Spleen (tissue), 11 donors: ENCODE measurements around the gene LENEP. TPM values are rescaled to one million over a fixed set of nuclear protein-coding genes. Genes with fewer than 3 reads are reported as not detected.

Experiments used
- DNase-seq: peaks from one replicate; pipeline ENCODE4 v3.0.0-alpha.2; 2020
- H3K27ac ChIP-seq, 8 donors: fragments of 200-600 bp; sonication (generic) in 7 of 8; 1 replicate in 4 of 8; 2 replicates in 4 of 8; pipeline versions ENCODE4 v1.5.0 to v1.8.0; 2016 to 2021; ENCODE audit warnings: inconsistent platforms in 4 of 8, mild to moderate bottlenecking in 4 of 8, moderate library complexity in 1 of 8
- H3K27me3 ChIP-seq, 7 donors: fragments of 200-600 bp; sonication (generic) in 6 of 7; replicated peaks in 1 of 7; 1 replicate in 4 of 7; 2 replicates in 3 of 7; pipeline versions ENCODE4 v1.5.0 to v1.8.0; 2016 to 2021; ENCODE audit warnings: inconsistent platforms in 3 of 7, mild to moderate bottlenecking in 1 of 7
- H3K36me3 ChIP-seq, 6 donors: fragments of 200-600 bp; sonication (generic) in 5 of 6; 1 replicate in 4 of 6; 2 replicates in 2 of 6; pipeline versions ENCODE4 v1.5.0 to v1.8.0; 2016 to 2021; ENCODE audit warnings: inconsistent platforms in 2 of 6
- H3K4me1 ChIP-seq, 6 donors: fragments of 200-600 bp; sonication (generic) in 5 of 6; 1 replicate in 3 of 6; 2 replicates in 3 of 6; pipeline versions ENCODE4 v1.5.0 to v1.8.0; 2016 to 2021; ENCODE audit warnings: inconsistent platforms in 3 of 6
- H3K4me3 ChIP-seq, 8 donors: fragments of 200-600 bp; sonication (generic) in 7 of 8; 1 replicate in 4 of 8; 2 replicates in 4 of 8; pipeline versions ENCODE4 v1.5.0 to v1.8.0; 2016 to 2021; ENCODE audit warnings: inconsistent platforms in 4 of 8, mild to moderate bottlenecking in 4 of 8, moderate library complexity in 2 of 8
- H3K9me3 ChIP-seq, 8 donors: fragments of 200-600 bp; sonication (generic) in 7 of 8; 1 replicate in 4 of 8; 2 replicates in 4 of 8; pipeline versions ENCODE4 v1.5.0 to v1.8.0; 2016 to 2021; ENCODE audit warnings: inconsistent platforms in 4 of 8
- CTCF ChIP-seq, 11 experiments: fragments of 200-600 bp in 7 of 11; fragments of 450-650 bp in 4 of 11; sonication (generic) in 4 of 11; IDR thresholded peaks in 8 of 11; conservative IDR thresholded peaks in 3 of 11; 1 replicate in 7 of 11; 2 replicates in 4 of 11; pipeline versions ENCODE4 v1.4.0 to v1.8.0; 2016 to 2021; ENCODE audit warnings: antibody characterized with exemption in 11 of 11, inconsistent platforms in 4 of 11, mild to moderate bottlenecking in 1 of 11
- POLR2A ChIP-seq, 3 donors: fragments of 450-650 bp; IDR thresholded peaks; one replicate each; pipeline ENCODE4 v1.5.1; 2017; ENCODE audit warnings: antibody characterized with exemption in 3 of 3, mild to moderate bottlenecking in 1 of 3
- POLR2AphosphoS5 ChIP-seq, 3 donors: sonication (generic); formaldehyde crosslinking; IDR thresholded peaks; one replicate each; pipeline ENCODE4 v1.5.1; 2017; ENCODE audit warnings: antibody characterized with exemption in 3 of 3
- WGBS, 5 donors: extraction: QIAGEN DNeasy Blood & Tissue Kit in 3 of 5; methylation state at CpG; one replicate each; pipeline versions ENCODE4 v1.1.5 to v1.1.7; 2013 to 2018; 5-methylcytosine and 5-hydroxymethylcytosine counted together
- intact Hi-C: fragments of 100-400 bp; cut with DNase I; formaldehyde crosslinking; loops from one replicate; pipeline ENCODE4 v1.15.0; 2023; ENCODE audit warnings: low total_unique reads
- polyA plus RNA-seq, 3 donors: library from polyadenylated mRNA; stranded (reverse); fragments of 200-250 nt; gene quantifications; one replicate each; pipeline ENCODE4 v1.2.1, GENCODE V29; 2013
- total RNA-seq, 7 donors: library from RNA; depleted of rRNA in 3 of 7; stranded (reverse); fragments of >200 nt in 3 of 7; fragmentation: NEBNext Ultra II Directional in 4 of 7; extraction: Animal tissue kit (Norgen Biotek cat#: 25700) in 4 of 7; gene quantifications; one replicate each; pipeline versions ENCODE4 v1.1.0 to v1.2.1, GENCODE V29; 2016 to 2021
- donor health status: healthy with polysubstance abuse.
- donor health status: DM: no; HTN: no; CAD: no; lungs with moderate emphysema.
- donor health status: DM: no; HTN: no; CAD: no.
- donor health status: Bipolar disorder and iron deficiency.
- donor health status: healthy.
- donor health status: DM: no; HTN: no; CAD: no.
- donor health status: DM: yes; HTN: yes; CAD: no.

The LENEP gene
- total and polyA plus RNA-seq, 10 donors: 0.60 TPM; not detected in 9

- H3K27me3 ChIP-seq: no peaks in the 10 kb centered on the region
- WGBS, 5 donors: 1% methylated on average over 38 to 50 of the region's 50 CpGs
- intact Hi-C loops: loop anchor here (5.0 to 10.0 kb wide), 2 partner anchors 37 to 65 kb away; partner anchors contain the start of genes EFNA4 and PYGO2
- H3K36me3 ChIP-seq: no peaks in the 10 kb centered on the region
- peaks cover 23 to 85% (median 43%) of the 10 kb centered on the region in 6 donors for H3K4me1 ChIP-seq
- H3K27ac ChIP-seq: peak overlapping the region; percentile 63 to 99 (median 95)
- H3K4me3 ChIP-seq: peak overlapping the region; percentile 30 to 90 (median 78)
- DNase-seq: peak; percentile 85
- no peaks in the 10 kb centered on the region for H3K9me3 ChIP-seq
- TF ChIP-seq CTCF (IDR thresholded peaks at IDR 0.05 in 8 of 11, conservative IDR thresholded peaks at IDR 0.05 in 3 of 11) (no peak), POLR2A (IDR thresholded peaks at IDR 0.05) (no peak), POLR2AphosphoS5 (IDR thresholded peaks at IDR 0.05) (no peak)
Observed at GRCh38 chr1:154999571-155000410, 6.4 kb downstream of the LENEP start.

- intact Hi-C loops: loop anchor here (5.0 to 10.0 kb wide), 2 partner anchors 38 to 64 kb away; partner anchors contain the start of genes EFNA4 and PYGO2
- TF ChIP-seq POLR2AphosphoS5 (IDR thresholded peaks at IDR 0.05): no peak
- no peak for TF ChIP-seq POLR2A (IDR thresholded peaks at IDR 0.05)
- no peak for TF ChIP-seq CTCF (IDR thresholded peaks at IDR 0.05 in 8 of 11, conservative IDR thresholded peaks at IDR 0.05 in 3 of 11)
- H3K27me3 ChIP-seq: no peaks in the 10 kb centered on the region
- 0 to 2% (median 0%) methylated on average over 7 to 12 of the region's 13 CpGs for WGBS, 5 donors
- DNase-seq: peak; percentile 85
- H3K36me3 ChIP-seq: no peaks in the 10 kb centered on the region
- no peaks in the 10 kb centered on the region for H3K9me3 ChIP-seq
- H3K4me3 ChIP-seq: peak overlapping the region; percentile 30 to 90 (median 78)
- peaks cover 28 to 86% (median 49%) of the 10 kb centered on the region in 6 donors for H3K4me1 ChIP-seq
- peak overlapping the region; percentile 89 to 99 (median 95) for H3K27ac ChIP-seq
Observed at GRCh38 chr1:155000411-155000725, 7.0 kb downstream of the LENEP start.

- DNase-seq: peak; percentile 95
- Histone ChIP-seq H3K4me3 (peak overlapping the region; percentile 71 to 90 (median 78)), H3K4me1 (peaks cover 32 to 86% (median 52%) of the 10 kb centered on the region in 6 donors), H3K27ac (peak overlapping the region; percentile 89 to 99 (median 95)), H3K36me3 (no peaks in the 10 kb centered on the region), H3K9me3 (no peaks in the 10 kb centered on the region), H3K27me3 (no peaks in the 10 kb centered on the region)
- intact Hi-C loops: loop anchor here (5.0 to 10.0 kb wide), 2 partner anchors 39 to 64 kb away; partner anchors contain the start of genes EFNA4 and PYGO2
- 0 to 1% (median 0%) methylated on average over 19 to 43 of the region's 43 CpGs for WGBS, 5 donors
- TF ChIP-seq POLR2AphosphoS5 (IDR thresholded peaks at IDR 0.05) (peak; percentile 66 to 83 (median 76)), POLR2A (IDR thresholded peaks at IDR 0.05) (peak in 1 of 3 donors; percentile 8), CTCF (IDR thresholded peaks at IDR 0.05 in 8 of 11, conservative IDR thresholded peaks at IDR 0.05 in 3 of 11) (peak in 2 of 11 experiments; percentile 11 to 15)
Observed at GRCh38 chr1:155000726-155001424, 7.5 kb downstream of the LENEP start.

- H3K4me1 ChIP-seq: peaks cover 37 to 86% (median 56%) of the 10 kb centered on the region in 6 donors
- no peak for TF ChIP-seq CTCF (IDR thresholded peaks at IDR 0.05 in 8 of 11, conservative IDR thresholded peaks at IDR 0.05 in 3 of 11)
- TF ChIP-seq POLR2A (IDR thresholded peaks at IDR 0.05): no peak
- no peak for TF ChIP-seq POLR2AphosphoS5 (IDR thresholded peaks at IDR 0.05)
- peak overlapping the region; percentile 89 to 99 (median 95) for H3K27ac ChIP-seq
- intact Hi-C loops: loop anchor here (5.0 to 10.0 kb wide), 2 partner anchors 39 to 63 kb away; partner anchors contain the start of genes EFNA4 and PYGO2
- DNase-seq: no peak
- 0% methylated on average over 7 to 11 of the region's 11 CpGs for WGBS, 5 donors
- H3K9me3 ChIP-seq: no peaks in the 10 kb centered on the region
- no peaks in the 10 kb centered on the region for H3K27me3 ChIP-seq
- H3K36me3 ChIP-seq: no peaks in the 10 kb centered on the region
- H3K4me3 ChIP-seq: peak overlapping the region; percentile 71 to 90 (median 78)
Observed at GRCh38 chr1:155001425-155001674, 8.0 kb downstream of the LENEP start.
